Measurements from ENCODE around the gene ZBTB48. TPM values are rescaled to one million over a fixed set of nuclear protein-coding genes. Genes with fewer than 3 reads are reported as not detected.
A peak's percentile ranks its signal among the peaks of the same experiment; 100 is the strongest.

Gene ZBTB48
- total and polyA plus RNA-seq, 12 donors = 6.8 to 245 (median 31.2) TPM

DNA sequence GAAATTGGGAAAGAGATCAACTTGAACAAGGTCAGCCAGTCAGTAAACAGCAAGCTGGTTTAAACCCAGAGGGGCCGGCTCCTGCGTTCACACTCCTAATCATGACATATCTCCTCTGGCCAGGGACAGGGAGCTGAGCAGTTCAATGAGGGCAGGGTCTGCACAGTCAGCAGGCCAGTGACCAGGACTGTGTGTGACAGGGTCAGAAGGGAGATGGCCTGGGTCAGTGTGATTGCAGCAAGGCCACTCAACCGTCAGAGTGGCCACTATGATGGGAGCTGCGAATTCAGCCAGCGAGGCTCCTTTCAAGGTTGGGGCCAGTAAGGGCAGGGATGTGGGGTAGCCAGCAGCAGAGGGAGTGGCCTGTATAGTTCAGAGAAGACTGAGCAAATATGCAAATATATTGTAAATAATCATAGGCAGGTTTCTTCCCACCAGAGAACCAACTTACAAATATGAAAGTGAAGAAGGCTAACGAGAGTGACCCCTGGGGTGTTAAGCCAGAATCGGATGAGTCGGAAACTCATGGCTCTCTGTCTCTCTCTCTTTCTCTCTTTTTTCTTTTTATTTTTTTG, 45.5 kb upstream of the ZBTB48 start:
- H3K27me3 ChIP-seq = no peaks in the 10 kb centered on the region
- peak in 1 of 2 donors; percentile 24 for TF ChIP-seq POLR2A (IDR thresholded peaks at IDR 0.05)
- TF ChIP-seq, protein P1, sequence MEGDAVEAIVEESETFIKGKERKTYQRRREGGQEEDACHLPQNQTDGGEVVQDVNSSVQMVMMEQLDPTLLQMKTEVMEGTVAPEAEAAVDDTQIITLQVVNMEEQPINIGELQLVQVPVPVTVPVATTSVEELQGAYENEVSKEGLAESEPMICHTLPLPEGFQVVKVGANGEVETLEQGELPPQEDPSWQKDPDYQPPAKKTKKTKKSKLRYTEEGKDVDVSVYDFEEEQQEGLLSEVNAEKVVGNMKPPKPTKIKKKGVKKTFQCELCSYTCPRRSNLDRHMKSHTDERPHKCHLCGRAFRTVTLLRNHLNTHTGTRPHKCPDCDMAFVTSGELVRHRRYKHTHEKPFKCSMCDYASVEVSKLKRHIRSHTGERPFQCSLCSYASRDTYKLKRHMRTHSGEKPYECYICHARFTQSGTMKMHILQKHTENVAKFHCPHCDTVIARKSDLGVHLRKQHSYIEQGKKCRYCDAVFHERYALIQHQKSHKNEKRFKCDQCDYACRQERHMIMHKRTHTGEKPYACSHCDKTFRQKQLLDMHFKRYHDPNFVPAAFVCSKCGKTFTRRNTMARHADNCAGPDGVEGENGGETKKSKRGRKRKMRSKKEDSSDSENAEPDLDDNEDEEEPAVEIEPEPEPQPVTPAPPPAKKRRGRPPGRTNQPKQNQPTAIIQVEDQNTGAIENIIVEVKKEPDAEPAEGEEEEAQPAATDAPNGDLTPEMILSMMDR (IDR thresholded peaks at IDR 0.05) = no peak
- peak in 6 of 7 donors; percentile 53 to 79 (median 67) for DNase-seq
- H3K36me3 ChIP-seq (replicated peaks in 1 of 2) = peaks cover 0 to 42% of the 10 kb centered on the region in 2 donors
- intact Hi-C loops (cut with DNase I) = no loop called here
- WGBS, 4 donors = 52 to 61% (median 55%) methylated on average over 6 to 8 of the region's 8 CpGs
- peak overlapping the region; percentile 35 to 77 (median 48) for H3K27ac ChIP-seq
- no peak overlapping the region for H3K4me3 ChIP-seq
- peaks cover 9 to 21% of the 10 kb centered on the region in 2 donors for H3K4me1 ChIP-seq (replicated peaks in 1 of 2)
- no peaks in the 10 kb centered on the region for H3K9me3 ChIP-seq (replicated peaks in 1 of 3)

DNA sequence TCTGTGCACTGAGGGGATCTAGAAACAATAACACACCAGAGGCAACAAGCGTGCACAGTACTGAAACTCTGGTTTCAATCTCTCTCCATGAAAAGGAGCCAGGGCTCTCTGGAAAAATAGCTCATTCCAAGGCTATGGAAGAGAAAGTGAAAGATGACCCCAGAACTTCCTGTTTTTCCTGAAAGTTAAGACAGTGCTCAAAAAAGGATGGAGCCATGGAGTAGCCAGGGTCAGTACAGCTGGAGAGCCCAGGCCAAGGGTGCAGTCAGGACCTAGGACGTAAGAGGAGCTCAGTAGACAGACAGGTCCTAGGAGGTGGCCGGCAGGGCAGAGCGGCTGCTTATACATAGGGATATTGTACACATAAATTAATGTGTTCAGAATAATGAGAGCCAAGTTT, 44.6 kb upstream of the ZBTB48 start:
- H3K4me1 ChIP-seq (replicated peaks in 1 of 2) = peaks cover 9 to 21% of the 10 kb centered on the region in 2 donors
- intact Hi-C loops (cut with DNase I) = no loop called here

DNA sequence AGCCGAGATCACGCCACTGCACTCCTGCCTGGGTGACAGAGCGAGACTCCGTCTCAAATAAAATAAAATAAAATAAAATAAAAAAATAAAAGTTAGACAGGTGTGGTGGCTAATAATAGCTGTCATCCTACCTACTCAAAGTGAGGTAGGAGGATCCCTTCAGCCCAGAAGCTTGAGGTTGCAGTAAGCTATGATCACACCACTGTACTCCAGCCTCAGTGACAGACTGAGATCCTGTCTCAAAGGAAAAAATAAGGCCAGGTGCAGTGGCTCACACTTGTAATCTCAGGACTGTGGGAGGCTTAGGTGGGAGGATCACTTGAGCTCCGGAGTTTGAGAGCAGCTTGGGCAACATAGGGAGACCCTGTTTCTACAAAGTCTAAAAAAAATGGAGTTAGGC, 43.5 kb upstream of the ZBTB48 start:
- Histone ChIP-seq H3K4me1 (replicated peaks in 1 of 2) (peaks cover 9 to 21% of the 10 kb centered on the region in 2 donors), H3K27me3 (no peaks in the 10 kb centered on the region), H3K27ac (no peak overlapping the region), H3K4me3 (no peak overlapping the region), H3K36me3 (replicated peaks in 1 of 2) (peaks cover 0 to 30% of the 10 kb centered on the region in 2 donors), H3K9me3 (replicated peaks in 1 of 3) (no peaks in the 10 kb centered on the region)
- TF ChIP-seq, protein P1 (IDR thresholded peaks at IDR 0.05) = no peak
- no peak for TF ChIP-seq POLR2A (IDR thresholded peaks at IDR 0.05)
- intact Hi-C loops (cut with DNase I) = no loop called here
- DNase-seq = no peak
- WGBS, 4 donors = 77 to 95% (median 87%) methylated on average over 4 to 5 of the region's 5 CpGs

More for the DNA sequence above, 44.6 kb upstream of the ZBTB48 start:
- peak overlapping the region; percentile 29 to 77 (median 48) for H3K27ac ChIP-seq
- TF ChIP-seq, protein P1 (IDR thresholded peaks at IDR 0.05) = no peak
- no peak for TF ChIP-seq POLR2A (IDR thresholded peaks at IDR 0.05)
- H3K9me3 ChIP-seq (replicated peaks in 1 of 3) = no peaks in the 10 kb centered on the region
- H3K36me3 ChIP-seq (replicated peaks in 1 of 2) = peaks cover 0 to 36% of the 10 kb centered on the region in 2 donors
- no peaks in the 10 kb centered on the region for H3K27me3 ChIP-seq
- no peak overlapping the region for H3K4me3 ChIP-seq
- WGBS, 4 donors = 65 to 69% (median 67%) methylated on average over 4 of the region's 4 CpGs
- no peak for DNase-seq

DNA sequence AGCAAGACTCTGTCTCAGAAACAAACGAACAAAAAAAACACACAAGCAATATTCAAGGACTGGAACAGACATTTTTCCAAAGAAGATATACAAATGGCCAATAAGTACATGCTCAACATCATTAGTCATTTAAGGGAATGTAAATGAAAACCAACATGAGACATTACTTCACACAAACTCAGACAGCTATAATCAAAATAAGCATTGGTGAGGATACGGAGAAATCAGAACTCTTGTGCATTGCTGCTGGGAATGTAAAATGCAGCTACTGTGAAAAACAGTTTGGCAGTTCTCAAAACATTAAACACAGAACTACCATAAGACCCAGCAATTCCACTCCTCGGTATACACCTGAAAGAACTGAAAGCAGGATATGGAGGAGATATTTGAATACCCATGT, 40.8 kb upstream of the ZBTB48 start:
- Histone ChIP-seq H3K27ac (no peak overlapping the region), H3K9me3 (replicated peaks in 1 of 3) (no peaks in the 10 kb centered on the region), H3K4me3 (no peak overlapping the region), H3K27me3 (no peaks in the 10 kb centered on the region), H3K36me3 (replicated peaks in 1 of 2) (peaks cover 0 to 23% of the 10 kb centered on the region in 2 donors), H3K4me1 (replicated peaks in 1 of 2) (peaks cover 5 to 21% of the 10 kb centered on the region in 2 donors)
- intact Hi-C loops (cut with DNase I) = no loop called here
- no peak for DNase-seq
- WGBS, 4 donors = 48 to 51% (median 49%) methylated on average over 3 of the region's 3 CpGs
- TF ChIP-seq, protein P1 (IDR thresholded peaks at IDR 0.05) = no peak
- no peak for TF ChIP-seq POLR2A (IDR thresholded peaks at IDR 0.05)

Data from adrenal gland (tissue), 12 donors.